CD4-positive, alpha-beta memory T cell (primary cell): Measurements from ENCODE around the gene APLP1. TPM values are rescaled to one million over a fixed set of nuclear protein-coding genes. Genes with fewer than 3 reads are reported as not detected.
"Not testable (repeated sequence)": the region's sequence is repeated elsewhere in the genome, so short reads cannot be mapped to it uniquely, and the experiment has no call there.

Experiments used
- CTCF ChIA-PET: fragments of 350-600 bp; sonication (Branson Sonifier 250); formaldehyde crosslinking; loops from one replicate; lab custom pipeline; 2021; ENCODE audit warnings: inconsistent platforms; ENCODE audit not compliant: partially characterized antibody; lab: Charles Lee
- POLR2A ChIA-PET: fragments of 350-600 bp; sonication (Branson Sonifier 250); formaldehyde crosslinking; loops from one replicate; lab custom pipeline; 2021; ENCODE audit not compliant: partially characterized antibody; lab: Charles Lee
- DNase-seq, 5 donors: peaks; one replicate each; pipeline versions ENCODE4 v3.0.0 to v3.0.0-alpha.2; 2020 to 2022; ENCODE audit warnings: mixed read lengths in 1 of 5
- H3K27ac ChIP-seq: one replicate; pipeline ENCODE4 v1.7.0; 2013; ENCODE audit warnings: low read depth, low read length
- H3K27me3 ChIP-seq: 2 replicates; pipeline ENCODE4 v1.7.0; 2013; ENCODE audit warnings: mild to moderate bottlenecking, low read length, moderate library complexity; ENCODE audit not compliant: insufficient read depth
- H3K36me3 ChIP-seq: 2 replicates; pipeline ENCODE4 v1.7.0; 2013; ENCODE audit warnings: mild to moderate bottlenecking, low read length, moderate library complexity; ENCODE audit not compliant: insufficient read depth
- H3K4me1 ChIP-seq: 2 replicates; pipeline ENCODE4 v1.7.0; 2013; ENCODE audit warnings: mild to moderate bottlenecking, low read length, moderate library complexity; ENCODE audit not compliant: insufficient read depth
- H3K4me3 ChIP-seq, 2 donors: one replicate each; pipeline ENCODE4 v1.7.0; 2013; ENCODE audit warnings: low read length in 2 of 2, mild to moderate bottlenecking in 1 of 2
- H3K9me3 ChIP-seq, 2 donors: one replicate each; pipeline ENCODE4 v1.7.0; 2013; ENCODE audit warnings: low read length in 2 of 2, control low read depth in 1 of 2; ENCODE audit not compliant: control insufficient read depth in 1 of 2
- H3K27ac Mint-ChIP-seq, 7 donors: one replicate each; pipeline ENCODE4 v1.8.0; 2020 to 2021; ENCODE audit warnings: mixed read lengths in 7 of 7, mild to moderate bottlenecking in 6 of 7, inconsistent platforms in 3 of 7, moderate library complexity in 3 of 7
- H3K27me3 Mint-ChIP-seq, 2 donors: one replicate each; pipeline ENCODE4 v1.8.0; 2020 to 2021; ENCODE audit warnings: mixed read lengths in 2 of 2
- H3K36me3 Mint-ChIP-seq, 2 donors: one replicate each; pipeline ENCODE4 v1.8.0; 2020 to 2021; ENCODE audit warnings: mixed read lengths in 2 of 2, inconsistent platforms in 1 of 2, mild to moderate bottlenecking in 1 of 2
- H3K4me1 Mint-ChIP-seq, 4 donors: one replicate each; pipeline ENCODE4 v1.8.0; 2020 to 2021; ENCODE audit warnings: mixed read lengths in 4 of 4, mild to moderate bottlenecking in 1 of 4
- H3K4me3 Mint-ChIP-seq, 8 donors: one replicate each; pipeline ENCODE4 v1.8.0; 2020 to 2021; ENCODE audit warnings: mixed read lengths in 8 of 8, mild to moderate bottlenecking in 7 of 8, moderate library complexity in 6 of 8, inconsistent platforms in 3 of 8
- H3K9me3 Mint-ChIP-seq, 8 donors: one replicate each; pipeline ENCODE4 v1.8.0; 2020 to 2021; ENCODE audit warnings: mixed read lengths in 8 of 8, mild to moderate bottlenecking in 5 of 8, inconsistent platforms in 3 of 8, moderate library complexity in 1 of 8
- intact Hi-C: fragments of 100-400 bp; cut with micrococcal nuclease; formaldehyde crosslinking; loops from one replicate; pipeline ENCODE4 v1.15.1; 2023
- polyA plus RNA-seq, 2 donors: library from polyadenylated mRNA; unstranded; fragments of 300-500 nt; fragmentation: Illumina TruSeq; gene quantifications; one replicate each; pipeline ENCODE4 v1.2.3, GENCODE V29; 2021
- total RNA-seq, 2 experiments: library from RNA; stranded (reverse); gene quantifications; one replicate each; pipeline ENCODE4 v1.2.3, GENCODE V29; 2021

Gene APLP1
- total and polyA plus RNA-seq, 4 experiments from 2014 or later: 0.70 TPM; not detected in 3

DNA sequence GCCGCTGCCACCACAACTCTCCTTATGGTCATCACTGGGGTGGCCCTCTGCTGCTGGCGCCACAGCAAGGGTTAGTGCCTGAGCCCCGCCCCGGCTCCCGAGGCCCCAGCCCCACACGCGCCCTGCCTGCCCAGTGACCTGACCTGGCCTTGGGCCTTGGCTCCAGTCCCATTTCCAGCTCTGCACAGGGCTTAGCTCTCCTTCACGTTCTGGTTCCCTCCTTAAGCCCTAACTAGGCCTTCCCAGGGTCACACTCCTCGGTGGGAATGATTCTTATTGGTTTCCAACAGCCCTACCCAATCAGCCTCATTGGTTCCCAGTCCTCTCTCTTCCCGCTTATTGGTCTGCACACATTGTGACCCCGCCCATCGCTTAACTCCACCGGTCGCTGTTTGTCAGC lies 5.8 kb upstream of the APLP1 start:
- intact Hi-C loops: no loop called here
- POLR2A ChIA-PET: no interaction called here
- Mint-ChIP-seq H3K27me3 (peaks cover 30 to 40% of the 10 kb centered on the region in 2 donors), H3K27ac (no peak overlapping the region), H3K4me1 (peaks cover under 1 to 11% (median 2%) of the 10 kb centered on the region in 4 donors), H3K4me3 (no peak overlapping the region), H3K9me3 (no peaks in the 10 kb centered on the region), H3K36me3 (no peaks in the 10 kb centered on the region)
- H3K4me3 ChIP-seq: no peak overlapping the region
- no peaks in the 10 kb centered on the region for H3K4me1 ChIP-seq
- DNase-seq: no peak
- H3K36me3 ChIP-seq: no peaks in the 10 kb centered on the region
- no peak overlapping the region for H3K27ac ChIP-seq
- H3K9me3 ChIP-seq: no peaks in the 10 kb centered on the region
- H3K27me3 ChIP-seq: peaks cover 11% of the 10 kb centered on the region
- CTCF ChIA-PET: no interaction called here

- Mint-ChIP-seq H3K4me3 (no peak overlapping the region), H3K27me3 (peaks cover 30 to 43% of the 10 kb centered on the region in 2 donors), H3K9me3 (no peaks in the 10 kb centered on the region), H3K4me1 (peaks cover 0 to 9% (median 5%) of the 10 kb centered on the region in 4 donors), H3K36me3 (no peaks in the 10 kb centered on the region), H3K27ac (no peak overlapping the region)
- H3K4me3 ChIP-seq: no peak overlapping the region
- ChIA-PET CTCF (no interaction called here), POLR2A (no interaction called here)
- H3K27me3 ChIP-seq: peaks cover 11% of the 10 kb centered on the region
- peaks cover 2% of the 10 kb centered on the region for H3K4me1 ChIP-seq
- DNase-seq: no peak
- no peaks in the 10 kb centered on the region for H3K9me3 ChIP-seq
- H3K36me3 ChIP-seq: no peaks in the 10 kb centered on the region
- intact Hi-C loops: no loop called here
- H3K27ac ChIP-seq: no peak overlapping the region
Measured at GRCh38 chr19:35863018-35863417, 5.4 kb upstream of the APLP1 start.

DNA sequence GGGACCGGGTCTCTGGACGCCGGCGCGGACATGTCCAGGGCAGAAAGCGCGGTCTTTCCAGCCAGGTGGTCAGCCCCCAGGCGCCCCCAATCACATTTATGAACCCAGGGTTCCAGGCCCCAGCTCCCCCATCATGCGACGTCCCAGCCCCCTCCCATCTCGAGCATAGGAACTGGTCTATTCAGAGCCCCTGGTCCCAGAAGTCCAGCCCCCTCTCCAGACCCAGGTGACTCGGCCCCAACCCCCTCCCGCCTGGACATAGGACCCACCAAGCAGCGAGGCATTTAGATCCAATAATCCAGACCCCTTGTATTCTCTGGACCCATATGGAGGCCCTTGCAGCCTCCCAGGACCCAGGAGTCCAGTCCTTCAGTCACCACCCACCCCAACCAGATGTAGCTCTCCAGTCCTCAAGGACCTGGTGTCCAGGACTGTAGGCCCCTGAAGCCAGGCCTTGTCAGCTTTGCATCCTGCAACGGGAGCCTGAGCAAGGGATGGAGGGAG lies 501 bp downstream of the APLP1 start:
- CTCF ChIA-PET: interaction anchor here (1.1 kb wide), 1 partner anchor 62 kb away, joined by 3 read pairs; no protein-coding TSS in a partner anchor
- POLR2A ChIA-PET: interaction anchor here (0.9 to 1.6 kb wide), 5 partner anchors 13 to 185 kb away, joined by 3 to 4 read pairs (median 3); no protein-coding TSS in a partner anchor

GRCh38 chr19:35869327-35870123 lies 1.2 kb downstream of the APLP1 start:
- peak; percentile 74 to 88 (median 81) for DNase-seq
- Histone ChIP-seq H3K9me3 (no peaks in the 10 kb centered on the region), H3K27me3 (peaks cover 4% of the 10 kb centered on the region), H3K4me3 (peak overlapping the region in 1 of 2 donors; percentile 24), H3K36me3 (no peaks in the 10 kb centered on the region), H3K4me1 (peaks cover 24% of the 10 kb centered on the region), H3K27ac (no peak overlapping the region)
- POLR2A ChIA-PET: interaction anchor here (0.9 to 1.2 kb wide), 4 partner anchors 12 to 60 kb away, joined by 3 to 4 read pairs (median 3); no protein-coding TSS in a partner anchor
- Mint-ChIP-seq H3K9me3 (no peaks in the 10 kb centered on the region), H3K27me3 (peaks cover 22 to 41% of the 10 kb centered on the region in 2 donors), H3K4me1 (peaks cover 10 to 25% (median 13%) of the 10 kb centered on the region in 4 donors), H3K27ac (peak overlapping the region in 5 of 7 donors; percentile 73 to 77 (median 74)), H3K36me3 (no peaks in the 10 kb centered on the region), H3K4me3 (peak overlapping the region; percentile 66 to 89 (median 74))
- CTCF ChIA-PET: interaction anchor here (0.9 kb wide), 1 partner anchor 61 kb away, joined by 3 read pairs; no protein-coding TSS in a partner anchor
- intact Hi-C loops: no loop called here

More for the DNA sequence above, 501 bp downstream of the APLP1 start:
- Histone ChIP-seq H3K27me3 (peaks cover 4% of the 10 kb centered on the region), H3K27ac (no peak overlapping the region), H3K4me1 (peaks cover 24% of the 10 kb centered on the region), H3K36me3 (no peaks in the 10 kb centered on the region), H3K4me3 (peak overlapping the region in 1 of 2 donors; percentile 17), H3K9me3 (no peaks in the 10 kb centered on the region)
- Mint-ChIP-seq H3K4me1 (peaks cover 10 to 25% (median 13%) of the 10 kb centered on the region in 4 donors), H3K36me3 (no peaks in the 10 kb centered on the region), H3K27me3 (peaks cover 22 to 40% of the 10 kb centered on the region in 2 donors), H3K4me3 (peak overlapping the region in 7 of 8 donors; percentile 61 to 81 (median 66)), H3K9me3 (no peaks in the 10 kb centered on the region), H3K27ac (peak overlapping the region in 2 of 7 donors; percentile 43 to 57)
- DNase-seq: no peak
- intact Hi-C loops: no loop called here

GRCh38 chr19:35870124-35870736 lies 1.9 kb downstream of the APLP1 start:
- Histone ChIP-seq H3K4me3 (peak overlapping the region in 1 of 2 donors; percentile 24), H3K4me1 (peaks cover 24% of the 10 kb centered on the region)
- H3K9me3 Mint-ChIP-seq, H3K27me3 ChIP-seq, H3K9me3 ChIP-seq, H3K27ac ChIP-seq, intact Hi-C loops, H3K36me3 ChIP-seq, H3K36me3 Mint-ChIP-seq, DNase-seq: not testable (repeated sequence)
- H3K27ac Mint-ChIP-seq: peak overlapping the region in 2 of 7 donors; percentile 73 to 74
- POLR2A ChIA-PET: interaction anchor here (1.0 to 1.1 kb wide), 2 partner anchors 11 to 33 kb away, joined by 3 to 4 read pairs; no protein-coding TSS in a partner anchor
- H3K27me3 Mint-ChIP-seq: peaks cover 20 to 39% of the 10 kb centered on the region in 2 donors
- H3K4me1 Mint-ChIP-seq: peaks cover 10 to 25% (median 13%) of the 10 kb centered on the region in 4 donors
- CTCF ChIA-PET: interaction anchor here (0.9 kb wide), 1 partner anchor 61 kb away, joined by 3 read pairs; no protein-coding TSS in a partner anchor
- H3K4me3 Mint-ChIP-seq: peak overlapping the region; percentile 64 to 89 (median 74)

DNA sequence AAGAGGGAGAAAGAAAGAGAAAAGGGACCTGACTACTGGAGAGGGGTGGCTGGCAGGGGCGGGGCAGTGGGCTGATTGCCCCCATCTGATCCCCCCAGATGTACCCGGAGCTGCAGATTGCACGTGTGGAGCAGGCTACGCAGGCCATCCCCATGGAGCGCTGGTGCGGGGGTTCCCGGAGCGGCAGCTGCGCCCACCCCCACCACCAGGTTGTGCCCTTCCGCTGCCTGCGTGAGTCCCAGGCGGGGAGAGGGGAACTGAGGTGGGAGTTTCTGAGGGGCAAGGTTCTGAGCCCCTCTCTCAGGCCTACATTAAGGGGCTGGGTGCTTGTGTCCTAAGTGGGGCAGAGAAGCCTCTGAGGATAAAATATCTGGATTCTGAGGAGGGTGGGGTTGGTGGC lies 2.4 kb downstream of the APLP1 start:
- no peak for DNase-seq
- no peaks in the 10 kb centered on the region for H3K36me3 Mint-ChIP-seq
- H3K9me3 Mint-ChIP-seq: no peaks in the 10 kb centered on the region
- peak overlapping the region in 2 of 8 donors; percentile 8 to 81 for H3K4me3 Mint-ChIP-seq
- no peaks in the 10 kb centered on the region for H3K36me3 ChIP-seq
- H3K27me3 ChIP-seq: peaks cover 4% of the 10 kb centered on the region
- intact Hi-C loops: no loop called here
- peaks cover 24% of the 10 kb centered on the region for H3K4me1 ChIP-seq
- H3K27ac ChIP-seq: no peak overlapping the region
- ChIA-PET POLR2A (no interaction called here), CTCF (no interaction called here)
- no peaks in the 10 kb centered on the region for H3K9me3 ChIP-seq
- H3K27ac Mint-ChIP-seq: no peak overlapping the region
- H3K27me3 Mint-ChIP-seq: peaks cover 19 to 34% of the 10 kb centered on the region in 2 donors
- H3K4me1 Mint-ChIP-seq: peaks cover 10 to 25% (median 13%) of the 10 kb centered on the region in 4 donors
- no peak overlapping the region for H3K4me3 ChIP-seq
